Astrocyte (in vitro differentiated cells and primary cell): Measurements from ENCODE around the gene TRIO.

Source experiments
- CTCF ChIP-seq: IDR thresholded peaks from 2 replicates; pipeline ENCODE4 v1.5.1; 2011; ENCODE audit warnings: low read depth, mild to moderate bottlenecking, inconsistent platforms, low read length, moderate library complexity; ENCODE audit not compliant: insufficient read depth
- EZH2 ChIP-seq: IDR thresholded peaks from 2 replicates; pipeline ENCODE4 v1.6.1; 2012; ENCODE audit warnings: mild to moderate bottlenecking, low read length, inconsistent platforms; ENCODE audit not compliant: insufficient read depth

- TF ChIP-seq CTCF = no peak
- no peak for TF ChIP-seq EZH2
Measured at GRCh38 chr5:14503681-14504331, 360.7 kb downstream of the TRIO start.
